Measurements from ENCODE around the gene PRKX.
"Not testable (repeated sequence)": the region's sequence is repeated elsewhere in the genome, so short reads cannot be mapped to it uniquely, and the experiment has no call there.

PRKX gene

GRCh38 chrX:3713225-3713936 lies at the start of gene PRKX:
Gene PRKX, minus strand, starts transcription at chrX:3713649. Its CDS starts 396 bp downstream, at chrX:3713253.
- DNase-seq, result peak; percentile 82

GRCh38 chrX:3763111-3763510 lies 49.7 kb upstream of the PRKX start:
- no peak for DNase-seq

- DNase-seq, result no peak
These were observed 44.1 kb upstream of the PRKX start for GRCh38 chrX:3757510-3758025.

GRCh38 chrX:3748052-3748559 lies 34.7 kb upstream of the PRKX start:
- DNase-seq, result peak in 1 of 2 donors; percentile 23

DNA sequence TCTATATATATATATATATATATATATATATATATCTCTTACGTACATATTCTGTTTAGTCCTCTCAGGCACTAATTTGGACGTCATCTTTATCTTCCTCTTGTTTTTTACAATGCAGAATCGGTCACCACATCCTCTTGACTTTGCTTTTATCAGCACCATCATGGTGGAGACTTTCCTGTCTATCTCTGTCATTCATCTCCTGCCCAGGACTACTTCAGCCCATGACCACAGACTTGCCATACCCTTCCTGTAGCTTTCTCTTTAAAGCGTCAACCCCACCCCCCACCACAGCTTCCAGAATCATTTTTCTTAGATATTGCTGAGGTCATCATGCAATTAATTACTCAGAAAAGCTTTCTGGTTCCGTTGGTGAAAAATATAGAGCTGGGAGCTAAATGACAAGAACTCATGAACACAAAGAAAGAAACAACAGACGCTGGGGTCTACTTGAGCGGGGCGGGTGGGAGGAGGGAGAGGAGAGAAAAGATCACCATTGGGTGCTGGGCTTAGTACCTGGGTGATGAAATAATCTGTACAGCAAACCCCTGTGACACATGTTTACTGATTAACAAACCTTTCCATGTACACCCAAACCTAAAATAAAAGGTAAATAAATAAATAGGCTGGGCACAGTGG lies 30.5 kb upstream of the PRKX start:
- DNase-seq, result peak; percentile 84 to 85

DNA sequence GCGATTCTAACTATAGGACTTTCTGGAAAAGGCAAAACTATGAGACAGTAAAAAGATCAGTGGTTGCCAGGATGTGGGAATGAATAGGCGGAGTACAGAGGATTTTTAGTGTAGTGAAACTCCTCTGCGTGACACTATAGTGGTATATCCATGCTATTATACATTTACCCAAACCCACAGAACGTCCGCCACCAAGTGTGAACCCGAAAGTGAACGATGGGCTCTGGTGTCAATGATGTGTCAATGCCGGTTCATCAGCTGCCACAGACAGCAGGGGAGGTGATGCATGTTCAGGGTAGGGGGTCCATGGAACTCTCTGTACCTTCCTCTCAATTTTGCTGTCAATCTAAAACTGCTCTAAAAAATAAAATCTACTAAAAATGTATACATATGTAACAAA lies 27.5 kb upstream of the PRKX start:
- not testable (repeated sequence) for DNase-seq

DNA sequence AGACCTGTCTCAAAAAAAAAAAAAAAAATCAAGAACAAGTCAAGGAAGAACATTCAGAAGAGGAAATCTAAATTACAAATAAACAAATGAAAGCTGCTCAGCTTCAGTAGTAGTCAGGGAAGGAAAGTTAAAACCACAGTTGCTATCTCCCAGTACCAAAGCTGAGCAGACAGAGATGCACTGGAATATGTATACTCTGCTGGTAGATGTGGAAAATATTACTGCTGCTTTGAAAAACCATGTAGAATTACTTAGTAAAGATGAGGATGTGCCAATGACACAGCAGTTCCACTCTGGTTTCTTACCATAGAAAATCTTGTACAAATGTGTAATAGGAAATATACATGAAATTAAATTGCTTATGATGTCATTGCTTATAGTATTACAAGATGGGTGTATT lies 25.1 kb upstream of the PRKX start:
- DNase-seq, result no peak

DNA sequence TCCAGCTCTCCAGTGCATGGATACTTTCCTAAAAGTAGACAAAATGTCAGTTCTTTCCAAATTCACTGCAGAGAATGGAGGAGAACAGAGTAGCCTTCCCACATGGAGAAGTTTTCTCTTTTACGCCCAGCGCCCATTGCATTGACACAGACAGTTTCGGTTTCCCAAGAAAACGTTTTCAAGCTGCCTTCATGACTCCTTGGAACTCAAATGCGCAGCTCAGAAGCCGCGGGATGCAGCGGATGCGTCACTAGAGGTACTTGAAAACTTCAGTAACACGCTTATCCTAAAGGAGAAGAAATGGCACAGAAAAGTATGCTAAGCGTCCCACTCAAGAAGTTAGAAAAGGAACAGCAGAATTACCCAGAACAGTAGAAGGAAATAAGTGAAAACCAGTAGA lies 23.1 kb upstream of the PRKX start:
- not testable (repeated sequence) for DNase-seq

DNA sequence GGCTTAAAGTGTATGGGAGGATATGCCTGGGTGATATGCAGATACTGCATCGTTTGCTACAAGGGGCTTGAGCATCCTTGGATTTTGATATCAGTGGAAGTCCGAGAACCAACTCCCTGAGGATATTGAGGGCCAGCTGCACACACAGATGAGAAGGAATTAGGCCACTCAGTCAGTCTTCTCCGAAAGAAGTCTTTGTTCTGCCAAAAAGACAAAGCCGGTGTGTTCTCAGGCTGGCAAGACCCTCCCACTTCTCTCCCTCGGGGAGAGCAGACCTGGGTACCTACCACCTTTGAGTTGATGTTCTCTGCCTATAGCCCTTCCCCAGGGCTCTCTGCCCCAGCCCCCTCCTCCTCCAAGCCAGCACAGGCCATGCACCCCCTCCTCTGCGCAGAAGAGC lies 22.4 kb upstream of the PRKX start:
- not testable (repeated sequence) for DNase-seq

- DNase-seq, result not testable (repeated sequence)
These were observed 21.0 kb upstream of the PRKX start for GRCh38 chrX:3734456-3734855.

DNA sequence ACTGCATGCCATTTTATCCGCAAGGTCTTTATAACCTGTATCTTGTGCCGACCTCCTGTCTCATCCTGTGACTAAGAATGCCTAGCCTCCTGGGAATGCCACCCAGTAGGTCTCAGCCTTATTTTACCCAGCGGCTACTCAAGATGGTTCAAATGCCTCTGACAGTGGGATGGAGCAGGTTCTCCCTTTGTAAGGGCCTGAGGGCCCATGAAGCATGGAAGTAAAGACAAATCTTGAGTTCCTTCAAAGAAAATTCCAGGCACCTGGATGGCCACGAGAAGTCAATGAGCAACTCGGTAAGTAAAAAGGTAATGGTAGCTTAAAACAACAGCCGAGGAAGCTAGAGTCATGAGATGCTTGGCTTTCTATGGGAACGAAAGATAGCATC lies 19.6 kb upstream of the PRKX start:
- no peak for DNase-seq

GRCh38 chrX:3732326-3733042 lies 19.0 kb upstream of the PRKX start:
- DNase-seq, result not testable (repeated sequence)

- DNase-seq, result no peak
These were observed 15.0 kb upstream of the PRKX start for GRCh38 chrX:3728454-3728853.

GRCh38 chrX:3723460-3723859 lies 10.0 kb upstream of the PRKX start:
- DNase-seq, result not testable (repeated sequence)

- DNase-seq, result no peak
These were observed 4.4 kb upstream of the PRKX start for GRCh38 chrX:3717742-3718420.

- DNase-seq, result no peak
These were observed 2.5 kb upstream of the PRKX start for GRCh38 chrX:3715921-3716320.

- DNase-seq, result not testable (repeated sequence)
These were observed 1.4 kb upstream of the PRKX start for GRCh38 chrX:3714706-3715479.

- no peak for DNase-seq
These were observed 537 bp upstream of the PRKX start for GRCh38 chrX:3713937-3714434.

GRCh38 chrX:3712870-3713224 lies 602 bp downstream of the PRKX start:
- no peak for DNase-seq

GRCh38 chrX:3712051-3712869 lies 1.2 kb downstream of the PRKX start:
- DNase-seq, result no peak

DNA sequence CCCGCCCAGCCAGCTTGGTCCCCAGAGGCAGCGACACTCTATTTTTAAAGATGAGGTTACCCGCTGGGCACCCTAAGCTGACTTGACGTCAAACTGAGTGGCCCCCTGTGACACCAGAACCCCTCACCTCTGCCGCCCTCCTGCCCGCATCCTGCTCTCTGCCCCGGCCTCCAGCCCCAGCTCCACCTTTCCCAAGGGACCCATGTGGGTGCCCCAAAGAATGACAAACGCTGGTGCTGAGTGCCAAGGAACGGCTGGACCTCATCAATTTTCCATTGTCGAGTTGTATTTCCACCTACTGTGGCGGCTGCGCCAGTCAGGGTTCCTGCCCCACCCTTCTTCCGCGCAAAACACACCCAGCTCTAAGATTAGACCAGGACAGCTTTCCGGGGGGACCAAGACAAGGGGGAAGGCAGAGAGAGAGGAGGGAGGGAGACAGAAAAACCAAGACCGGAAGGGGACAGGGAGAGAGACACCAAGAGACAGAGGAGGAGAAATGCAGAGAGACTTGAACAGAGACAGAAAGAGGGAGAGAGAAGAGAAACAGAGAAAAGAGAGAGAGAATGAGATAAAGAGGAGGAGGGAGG lies 2.0 kb downstream of the PRKX start:
- DNase-seq, result peak; percentile 50 to 63
